Activated naive CD4-positive, alpha-beta T cell treated with anti-CD3 and anti-CD28 coated beads, Interleukin-2, amount 50 U/mL, for 72 hours (primary cell): Measurements from ENCODE around the gene SCAP. TPM values are rescaled to one million over a fixed set of nuclear protein-coding genes. Genes with fewer than 3 reads are reported as not detected.
A peak's percentile ranks its signal among the peaks of the same experiment; 100 is the strongest.
"Not testable (repeated sequence)": the region's sequence is repeated elsewhere in the genome, so short reads cannot be mapped to it uniquely, and the experiment has no call there.

Experiments
- ATAC-seq, 2 donors: fragments of 150-1000 bp; cut with Tn5 transposase; 2 replicates each; pipeline ENCODE4 v1.10.0; 2021; ENCODE audit warnings: mild to moderate bottlenecking in 2 of 2, moderate library complexity in 2 of 2
- DNase-seq, 2 donors: peaks; one replicate each; pipeline ENCODE4 v3.0.0; 2021 to 2022; ENCODE audit warnings: low spot score in 2 of 2
- H3K27ac Mint-ChIP-seq, 2 donors: one replicate each; pipeline ENCODE4 v1.8.0; 2022; ENCODE audit warnings: mild to moderate bottlenecking in 2 of 2, mixed read lengths in 2 of 2
- H3K36me3 Mint-ChIP-seq, 2 donors: one replicate each; pipeline ENCODE4 v1.8.0; 2022; ENCODE audit warnings: mixed read lengths in 2 of 2
- H3K9me3 Mint-ChIP-seq, 2 donors: one replicate each; pipeline ENCODE4 v1.8.0; 2022; ENCODE audit warnings: mixed read lengths in 2 of 2
- total RNA-seq, 2 donors: library from RNA; stranded (reverse); gene quantifications; one replicate each; pipeline ENCODE4 v1.2.3, GENCODE V29; 2022

Gene SCAP
- total RNA-seq, 2 donors from 2014 or later, result 53.7 to 61.4 TPM

- ATAC-seq (no peak), DNase-seq (no peak)
- H3K9me3 Mint-ChIP-seq, result no peaks in the 10 kb centered on the region
- H3K36me3 Mint-ChIP-seq, result peaks cover 0 to 4% of the 10 kb centered on the region in 2 donors
- H3K27ac Mint-ChIP-seq, result no peak overlapping the region
Measured at GRCh38 chr3:47491777-47492176, 16.0 kb upstream of the SCAP start.

- no peak for ATAC-seq
- H3K27ac Mint-ChIP-seq, result no peak overlapping the region
- no peak for DNase-seq
- peaks cover 0 to 4% of the 10 kb centered on the region in 2 donors for H3K36me3 Mint-ChIP-seq
- no peaks in the 10 kb centered on the region for H3K9me3 Mint-ChIP-seq
Measured at GRCh38 chr3:47491186-47491585, 15.4 kb upstream of the SCAP start.

- ATAC-seq, result no peak
Measured at GRCh38 chr3:47487265-47487664, 11.5 kb upstream of the SCAP start.

GRCh38 chr3:47485812-47486211 is 10.1 kb upstream of the SCAP start:
- ATAC-seq, result no peak
- Mint-ChIP-seq H3K36me3 (no peaks in the 10 kb centered on the region), H3K27ac (no peak overlapping the region)

More at GRCh38 chr3:47487265-47487664, 11.5 kb upstream of the SCAP start:
- DNase-seq, result no peak
- H3K27ac Mint-ChIP-seq, result no peak overlapping the region
- no peaks in the 10 kb centered on the region for H3K9me3 Mint-ChIP-seq
- H3K36me3 Mint-ChIP-seq, result no peaks in the 10 kb centered on the region

GRCh38 chr3:47482366-47482765 is 6.6 kb upstream of the SCAP start:
- no peak for DNase-seq
- no peaks in the 10 kb centered on the region for H3K9me3 Mint-ChIP-seq
- no peak overlapping the region for H3K27ac Mint-ChIP-seq
- no peaks in the 10 kb centered on the region for H3K36me3 Mint-ChIP-seq
- ATAC-seq, result no peak

More at GRCh38 chr3:47485812-47486211, 10.1 kb upstream of the SCAP start:
- no peaks in the 10 kb centered on the region for H3K9me3 Mint-ChIP-seq
- no peak for DNase-seq

GRCh38 chr3:47481763-47482162 is 6.0 kb upstream of the SCAP start:
- not testable (repeated sequence) for H3K36me3 Mint-ChIP-seq, H3K27ac Mint-ChIP-seq, ATAC-seq, DNase-seq, H3K9me3 Mint-ChIP-seq

- not testable (repeated sequence) for H3K9me3 Mint-ChIP-seq, H3K27ac Mint-ChIP-seq, DNase-seq, ATAC-seq, H3K36me3 Mint-ChIP-seq
Measured at GRCh38 chr3:47480267-47480666, 4.5 kb upstream of the SCAP start.

- Mint-ChIP-seq H3K36me3 (peaks cover 5% of the 10 kb centered on the region in 2 donors), H3K27ac (no peak overlapping the region), H3K9me3 (no peaks in the 10 kb centered on the region)
- ATAC-seq (no peak), DNase-seq (no peak)
Measured at GRCh38 chr3:47479826-47480160, 4.1 kb upstream of the SCAP start.

GRCh38 chr3:47478022-47478421 is 2.3 kb upstream of the SCAP start:
- no peaks in the 10 kb centered on the region for H3K9me3 Mint-ChIP-seq
- DNase-seq, result no peak
- peaks cover 6 to 9% of the 10 kb centered on the region in 2 donors for H3K36me3 Mint-ChIP-seq
- ATAC-seq, result no peak
- no peak overlapping the region for H3K27ac Mint-ChIP-seq

- Mint-ChIP-seq H3K9me3 (no peaks in the 10 kb centered on the region), H3K36me3 (peaks cover 6 to 9% of the 10 kb centered on the region in 2 donors), H3K27ac (peak overlapping the region; percentile 74 to 98)
- DNase-seq (no peak), ATAC-seq (no peak)
Measured at GRCh38 chr3:47476644-47477199, 981 bp upstream of the SCAP start.

- no peaks in the 10 kb centered on the region for H3K9me3 Mint-ChIP-seq
- DNase-seq, result no peak
Measured at GRCh38 chr3:47476330-47476626, 537 bp upstream of the SCAP start.

GRCh38 chr3:47475029-47475569 is 642 bp downstream of the SCAP start:
- Mint-ChIP-seq H3K36me3 (peaks cover 6 to 10% of the 10 kb centered on the region in 2 donors), H3K27ac (peak overlapping the region; percentile 98), H3K9me3 (no peaks in the 10 kb centered on the region)
- ATAC-seq, result peak; percentile 2 to 20
- no peak for DNase-seq

More at GRCh38 chr3:47476330-47476626, 537 bp upstream of the SCAP start:
- H3K36me3 Mint-ChIP-seq, result peaks cover 6 to 9% of the 10 kb centered on the region in 2 donors
- peak overlapping the region; percentile 87 to 98 for H3K27ac Mint-ChIP-seq
- no peak for ATAC-seq

GRCh38 chr3:47473391-47473790 is 2.4 kb downstream of the SCAP start:
- DNase-seq (no peak), ATAC-seq (no peak)
- Mint-ChIP-seq H3K27ac (peak overlapping the region in 1 of 2 donors; percentile 50), H3K9me3 (no peaks in the 10 kb centered on the region), H3K36me3 (peaks cover 6 to 24% of the 10 kb centered on the region in 2 donors)

- DNase-seq (no peak), ATAC-seq (no peak)
- Mint-ChIP-seq H3K36me3 (peaks cover 0 to 40% of the 10 kb centered on the region in 2 donors), H3K27ac (no peak overlapping the region), H3K9me3 (peaks cover 0 to 10% of the 10 kb centered on the region in 2 donors)
Measured at GRCh38 chr3:47469616-47470015, 6.1 kb downstream of the SCAP start.

- peaks cover 0 to 10% of the 10 kb centered on the region in 2 donors for H3K9me3 Mint-ChIP-seq
- not testable (repeated sequence) for H3K27ac Mint-ChIP-seq, ATAC-seq, DNase-seq
- H3K36me3 Mint-ChIP-seq, result peaks cover 0 to 41% of the 10 kb centered on the region in 2 donors
Measured at GRCh38 chr3:47468315-47468714, 7.4 kb downstream of the SCAP start.

- Mint-ChIP-seq H3K27ac (no peak overlapping the region), H3K9me3 (peaks cover 0 to 10% of the 10 kb centered on the region in 2 donors), H3K36me3 (peaks cover 5 to 50% of the 10 kb centered on the region in 2 donors)
- DNase-seq, result no peak
- no peak for ATAC-seq
Measured at GRCh38 chr3:47464588-47464987, 11.2 kb downstream of the SCAP start.

- not testable (repeated sequence) for DNase-seq, ATAC-seq, H3K27ac Mint-ChIP-seq, H3K9me3 Mint-ChIP-seq
- H3K36me3 Mint-ChIP-seq, result peaks cover 10 to 24% of the 10 kb centered on the region in 2 donors
Measured at GRCh38 chr3:47459534-47460085, 16.1 kb downstream of the SCAP start.

- no peak overlapping the region for H3K27ac Mint-ChIP-seq
- H3K9me3 Mint-ChIP-seq, result no peaks in the 10 kb centered on the region
- H3K36me3 Mint-ChIP-seq, result peaks cover 10 to 21% of the 10 kb centered on the region in 2 donors
- ATAC-seq, result no peak
- DNase-seq, result no peak
Measured at GRCh38 chr3:47456984-47457383, 18.8 kb downstream of the SCAP start.
